IPS DF 6.9 (cell line): Measurements from ENCODE around the gene SORCS2.

Experiments used
- DNase-seq: peaks from one replicate; pipeline ENCODE4 v3.0.0-alpha.2; 2013; ENCODE audit warnings: low read depth, low spot score
- H3K27ac ChIP-seq: one replicate; pipeline ENCODE4 v1.5.1; 2013; ENCODE audit warnings: low read length, control low read depth
- H3K27me3 ChIP-seq: 2 replicates; pipeline ENCODE4 v1.6.1; 2013; ENCODE audit warnings: mild to moderate bottlenecking, low read length; ENCODE audit not compliant: control insufficient read depth, insufficient read depth
- H3K36me3 ChIP-seq: 2 replicates; pipeline ENCODE4 v1.6.1; 2013; ENCODE audit warnings: low read length; ENCODE audit not compliant: control insufficient read depth, insufficient read depth
- H3K4me1 ChIP-seq: 2 replicates; pipeline ENCODE4 v1.6.1; 2013; ENCODE audit warnings: low read length; ENCODE audit not compliant: control insufficient read depth, insufficient read depth
- H3K4me3 ChIP-seq: 2 replicates; pipeline ENCODE4 v1.5.1; 2013; ENCODE audit warnings: mild to moderate bottlenecking, low read length
- H3K9me3 ChIP-seq: 2 replicates; pipeline ENCODE4 v1.6.1; 2013; ENCODE audit warnings: low read length, inconsistent platforms; ENCODE audit not compliant: control insufficient read depth, insufficient read depth
- WGBS: extraction: QIAGEN DNeasy Blood & Tissue Kit; methylation state at CpG from one replicate; pipeline ENCODE4 v1.1.7; 2013; ENCODE audit warnings: mixed read lengths, missing lambda C conversion rate; ENCODE audit not compliant: insufficient read length, insufficient coverage; 5-methylcytosine and 5-hydroxymethylcytosine counted together

Gene SORCS2

DNA sequence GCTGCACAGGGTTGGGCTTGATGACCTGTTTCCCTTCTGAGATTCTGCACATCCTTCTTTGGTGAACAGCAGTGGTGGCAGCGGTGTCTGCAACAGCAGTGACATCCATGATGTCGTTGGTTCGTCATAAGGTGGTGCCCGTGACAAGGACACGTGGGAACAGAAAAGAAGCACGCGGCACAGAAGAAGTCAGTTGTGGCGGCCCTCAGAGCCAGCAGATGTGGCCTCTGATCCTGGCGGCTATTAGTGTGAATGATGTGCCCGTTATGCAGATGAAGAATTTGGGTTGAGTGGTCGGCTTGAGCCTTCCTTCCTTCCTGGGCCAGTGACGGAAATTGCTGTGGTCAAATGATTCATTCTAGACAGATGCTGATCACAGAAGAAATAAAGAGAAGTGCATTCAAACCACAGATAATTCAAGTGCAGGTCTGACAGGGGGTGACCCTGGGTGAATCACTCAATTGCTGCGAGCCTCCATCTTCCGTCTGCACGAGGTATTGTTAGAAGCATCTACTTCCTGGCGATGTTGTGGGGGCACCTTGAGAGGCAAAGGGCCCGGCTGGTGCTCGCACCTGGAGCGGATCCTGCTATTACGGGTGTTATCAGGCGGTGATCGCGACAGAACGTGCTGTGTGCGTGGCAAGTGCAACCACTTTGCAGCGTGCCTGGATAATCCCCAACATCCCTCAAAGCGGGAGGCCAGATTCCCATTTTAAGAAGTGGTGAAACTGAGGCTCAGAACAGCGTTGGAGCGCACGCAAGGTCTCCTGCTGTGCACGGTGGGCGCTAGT lies 457.6 kb downstream of the SORCS2 start:
- DNase-seq = no peak

DNA sequence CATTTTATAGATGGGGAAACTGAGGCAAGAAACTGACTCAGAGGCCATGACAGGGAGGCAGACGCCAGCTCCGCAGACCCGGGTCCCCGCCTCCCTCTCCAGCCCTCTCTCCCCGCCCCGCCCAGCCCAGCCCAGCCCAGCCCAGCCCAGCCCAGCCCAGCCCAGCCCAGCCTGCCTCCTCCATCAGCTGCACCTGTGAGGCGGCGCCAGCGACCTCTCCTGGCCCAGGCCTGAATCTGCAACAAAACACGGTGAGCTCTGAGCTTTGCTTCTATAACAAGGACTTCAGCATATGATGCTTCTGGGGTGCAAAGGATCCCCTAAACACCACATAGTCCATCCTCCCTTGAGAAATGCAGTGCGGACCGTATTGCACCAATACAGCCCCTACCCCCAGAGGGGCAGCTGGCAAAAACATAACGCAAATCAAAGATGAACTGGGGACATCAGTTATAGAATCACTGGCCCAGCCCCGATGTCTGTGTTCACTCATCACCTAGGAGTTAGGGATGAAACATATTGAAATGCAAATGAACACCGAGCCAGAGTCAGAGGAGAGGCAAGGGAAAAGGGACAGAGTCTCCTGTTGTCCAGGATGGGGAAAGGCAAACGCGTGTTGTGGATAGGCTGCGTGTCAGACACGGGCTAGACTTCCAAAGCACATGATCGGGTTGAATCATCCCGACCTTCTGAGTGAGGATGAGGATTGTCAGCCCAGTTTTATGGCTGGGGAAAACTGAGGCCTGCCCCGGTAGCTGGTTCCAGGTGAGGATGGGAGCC lies 458.5 kb downstream of the SORCS2 start:
- peak; percentile 57 for DNase-seq
- Histone ChIP-seq H3K27me3 (no peaks in the 10 kb centered on the region), H3K27ac (no peak overlapping the region), H3K9me3 (no peaks in the 10 kb centered on the region), H3K4me3 (no peak overlapping the region), H3K4me1 (peaks cover 10% of the 10 kb centered on the region), H3K36me3 (no peaks in the 10 kb centered on the region)
- no CpG with 5 or more reads among the region's 22 CpGs for WGBS

More for the DNA sequence above, 457.6 kb downstream of the SORCS2 start:
- no peak overlapping the region for H3K4me3 ChIP-seq
- H3K27me3 ChIP-seq = no peaks in the 10 kb centered on the region
- H3K9me3 ChIP-seq = no peaks in the 10 kb centered on the region
- no peak overlapping the region for H3K27ac ChIP-seq
- H3K36me3 ChIP-seq = no peaks in the 10 kb centered on the region
- no CpG with 5 or more reads among the region's 32 CpGs for WGBS
- H3K4me1 ChIP-seq = peaks cover 9% of the 10 kb centered on the region

DNA sequence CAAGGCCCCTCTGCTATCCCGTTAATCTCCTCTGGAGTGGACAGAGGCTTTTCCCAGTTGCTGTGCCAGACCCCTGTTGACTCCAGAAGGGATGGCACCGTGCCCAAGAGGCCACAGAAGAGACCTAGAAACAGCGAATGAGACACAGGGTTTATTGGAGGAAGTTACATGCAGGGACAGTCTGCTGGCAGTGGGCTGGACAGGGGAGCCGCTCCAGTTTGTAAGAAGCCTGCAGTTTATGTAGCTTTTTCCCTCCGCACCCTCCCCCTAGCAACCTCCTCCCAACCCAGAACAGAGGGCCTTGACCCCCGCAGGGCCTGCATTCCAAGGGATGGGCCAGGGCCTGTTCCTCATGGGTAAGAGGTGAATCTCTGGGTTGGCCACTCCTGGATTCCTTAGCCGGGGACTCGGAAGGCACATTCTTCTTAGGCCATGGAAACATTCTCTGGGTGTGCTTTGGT lies 459.2 kb downstream of the SORCS2 start:
- no CpG with 5 or more reads among the region's 8 CpGs for WGBS
- Histone ChIP-seq H3K27me3 (no peaks in the 10 kb centered on the region), H3K27ac (no peak overlapping the region), H3K9me3 (no peaks in the 10 kb centered on the region), H3K4me1 (peaks cover 10% of the 10 kb centered on the region), H3K4me3 (no peak overlapping the region), H3K36me3 (no peaks in the 10 kb centered on the region)
- no peak for DNase-seq

DNA sequence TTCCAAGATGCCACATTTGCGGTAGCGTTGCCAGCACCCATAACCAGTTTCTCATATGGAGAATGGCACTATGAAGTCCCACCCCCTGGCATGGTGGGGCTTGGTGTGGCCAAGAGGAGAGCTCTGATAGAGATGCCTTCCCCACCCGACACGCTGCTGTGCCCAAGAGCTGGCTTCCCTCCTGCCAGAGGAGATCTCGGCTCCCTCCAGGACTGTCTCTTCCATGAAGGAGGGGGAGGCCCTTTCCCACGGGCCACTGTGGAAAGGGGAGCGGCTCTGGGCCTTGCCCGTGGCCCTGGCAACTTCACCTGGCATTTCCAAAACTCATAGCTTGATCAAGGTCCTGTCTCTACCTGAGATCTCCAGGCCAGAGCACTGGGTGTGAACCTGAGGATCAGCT lies 459.7 kb downstream of the SORCS2 start:
- DNase-seq = no peak
- Histone ChIP-seq H3K27ac (no peak overlapping the region), H3K4me3 (no peak overlapping the region), H3K36me3 (no peaks in the 10 kb centered on the region), H3K4me1 (peaks cover 10% of the 10 kb centered on the region), H3K9me3 (no peaks in the 10 kb centered on the region), H3K27me3 (no peaks in the 10 kb centered on the region)
- WGBS = no CpG with 5 or more reads among the region's 8 CpGs

DNA sequence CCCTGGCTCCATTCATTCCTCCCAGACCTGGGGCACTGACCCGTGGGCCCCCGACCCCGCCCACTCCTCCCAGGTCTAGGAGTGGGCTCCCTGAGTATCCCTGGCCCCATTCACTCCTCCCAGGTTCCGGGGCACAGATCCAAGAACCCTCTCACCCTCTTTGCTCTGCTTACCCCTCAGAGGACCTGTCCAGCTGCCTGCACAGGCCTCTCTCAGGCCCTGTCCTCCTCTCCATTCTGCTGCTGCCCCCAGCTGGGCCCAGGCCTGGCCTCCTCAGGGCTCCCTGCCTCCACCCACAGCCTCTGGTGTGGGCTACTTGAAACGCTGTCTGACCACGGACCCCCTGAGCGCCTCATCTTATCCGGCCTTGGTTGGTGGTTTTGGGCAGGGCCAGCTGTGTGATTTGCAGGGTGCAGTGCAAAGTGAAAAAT lies 460.1 kb downstream of the SORCS2 start:
- no peak for DNase-seq
- no peaks in the 10 kb centered on the region for H3K27me3 ChIP-seq
- no peaks in the 10 kb centered on the region for H3K9me3 ChIP-seq
- no CpG with 5 or more reads among the region's 8 CpGs for WGBS
- H3K4me1 ChIP-seq = peaks cover 10% of the 10 kb centered on the region
- no peak overlapping the region for H3K27ac ChIP-seq
- H3K4me3 ChIP-seq = no peak overlapping the region
- H3K36me3 ChIP-seq = no peaks in the 10 kb centered on the region

DNA sequence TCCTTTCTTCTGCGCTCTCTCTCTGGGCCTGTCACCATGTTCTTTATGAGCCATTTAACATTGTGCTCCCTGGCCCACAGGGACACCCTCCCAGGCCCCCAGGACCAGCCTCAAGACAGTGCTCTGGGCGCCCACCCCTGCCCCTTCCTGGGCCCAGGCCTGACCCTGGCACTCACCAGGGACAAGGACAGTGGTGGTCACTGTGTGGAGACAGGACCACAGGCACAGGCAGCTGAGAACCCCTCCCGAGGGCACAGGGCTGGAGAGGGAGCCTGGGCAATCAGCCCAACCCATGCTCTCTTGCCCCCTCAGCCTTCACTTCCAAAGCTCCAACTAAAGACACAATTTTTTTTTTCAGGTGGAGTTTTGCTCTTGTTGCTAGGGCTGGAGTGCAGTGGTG lies 460.6 kb downstream of the SORCS2 start:
- Histone ChIP-seq H3K4me1 (peaks cover 10% of the 10 kb centered on the region), H3K4me3 (no peak overlapping the region), H3K9me3 (no peaks in the 10 kb centered on the region), H3K36me3 (no peaks in the 10 kb centered on the region), H3K27me3 (no peaks in the 10 kb centered on the region), H3K27ac (no peak overlapping the region)
- WGBS = no CpG with 5 or more reads among the region's 3 CpGs
- no peak for DNase-seq

DNA sequence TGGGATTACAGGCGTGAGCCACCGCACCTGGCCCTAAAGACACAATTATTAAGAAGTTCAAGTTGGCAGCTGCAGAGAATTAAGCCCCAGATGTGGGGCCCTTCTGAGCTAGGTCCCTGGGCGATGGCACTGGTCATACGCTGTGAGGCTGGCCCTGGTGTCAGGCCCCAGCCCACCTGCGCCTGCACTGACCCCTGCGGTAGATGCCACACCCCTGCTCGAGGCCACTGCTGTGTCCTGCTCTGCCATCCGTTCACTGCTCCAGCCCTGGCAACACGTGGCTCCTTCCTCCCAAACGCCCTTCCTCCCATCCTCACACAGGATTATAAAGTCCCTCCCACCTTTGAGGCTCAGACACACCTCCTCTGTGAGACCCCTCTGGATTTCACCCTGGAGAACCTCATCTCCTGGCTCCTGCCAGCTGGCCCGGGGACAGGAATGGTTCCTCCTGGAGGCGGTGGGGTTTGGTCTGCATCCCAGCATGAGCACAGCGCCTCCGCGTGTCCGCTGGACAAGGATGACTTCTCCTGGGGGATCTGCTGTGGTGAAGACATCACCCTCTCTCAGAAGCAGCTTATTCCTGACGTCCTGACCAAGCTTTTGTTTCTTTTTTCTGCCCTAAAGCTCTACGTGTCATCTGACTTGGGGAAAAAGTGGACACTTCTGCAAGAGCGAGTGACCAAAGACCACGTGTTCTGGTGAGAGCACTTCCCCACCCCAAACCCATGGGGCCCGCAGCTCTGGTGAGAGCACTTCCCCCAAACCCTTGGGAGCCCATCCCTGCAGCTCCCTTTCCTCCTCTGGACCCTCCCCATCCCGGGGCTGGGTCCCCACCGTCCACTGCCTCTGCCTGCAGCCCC lies 461.4 kb downstream of the SORCS2 start:
- no peak for DNase-seq
- no CpG with 5 or more reads among the region's 23 CpGs for WGBS
- H3K4me3 ChIP-seq = no peak overlapping the region
- H3K27me3 ChIP-seq = no peaks in the 10 kb centered on the region
- H3K27ac ChIP-seq = no peak overlapping the region
- H3K36me3 ChIP-seq = no peaks in the 10 kb centered on the region
- H3K4me1 ChIP-seq = peaks cover 10% of the 10 kb centered on the region
- no peaks in the 10 kb centered on the region for H3K9me3 ChIP-seq

DNA sequence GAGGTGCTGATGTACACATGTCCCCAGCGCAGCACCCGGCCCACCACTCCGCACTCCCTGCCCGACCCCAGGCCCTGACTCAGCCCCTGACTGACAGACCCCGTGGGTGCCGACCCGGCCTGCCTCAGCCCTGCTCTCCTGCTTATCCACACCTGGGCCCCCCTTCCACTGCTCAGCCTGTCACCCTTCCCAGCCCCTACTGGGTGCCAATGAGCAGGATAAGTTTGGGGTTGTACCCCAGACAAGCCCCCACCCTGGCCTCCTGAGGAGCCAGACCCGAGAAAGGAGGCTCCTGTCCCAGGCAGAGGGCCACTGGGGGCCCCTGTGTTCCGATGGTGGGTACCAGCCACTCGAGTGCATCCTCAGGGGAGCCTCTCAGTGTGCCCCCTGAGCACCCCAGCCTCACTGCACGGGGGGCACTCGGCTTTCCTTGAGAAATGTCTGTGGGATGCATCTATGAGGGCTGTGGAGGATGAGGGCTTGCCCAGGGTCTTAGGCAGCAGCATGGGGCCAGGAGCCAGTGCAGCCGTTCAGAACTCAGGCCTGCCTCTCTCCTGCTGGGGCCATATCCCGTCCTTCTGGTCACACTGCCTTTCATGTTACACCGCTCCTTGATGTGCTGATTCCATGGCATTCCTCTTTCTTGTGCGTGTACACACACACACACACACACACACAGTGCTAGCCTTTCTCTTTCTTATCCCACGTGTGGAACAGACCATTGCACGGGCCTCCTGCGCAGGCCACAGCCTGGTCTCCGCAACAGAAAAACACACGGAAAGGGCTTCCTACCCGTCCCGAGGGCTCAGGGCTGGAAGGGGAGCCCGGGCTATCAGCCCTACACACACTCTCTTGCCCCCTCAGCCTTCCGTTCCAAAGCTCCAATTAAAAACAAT lies 462.5 kb downstream of the SORCS2 start:
- Histone ChIP-seq H3K27me3 (no peaks in the 10 kb centered on the region), H3K4me3 (no peak overlapping the region), H3K36me3 (no peaks in the 10 kb centered on the region), H3K27ac (no peak overlapping the region), H3K9me3 (no peaks in the 10 kb centered on the region), H3K4me1 (peaks cover 10% of the 10 kb centered on the region)
- no CpG with 5 or more reads among the region's 25 CpGs for WGBS
- DNase-seq = no peak

DNA sequence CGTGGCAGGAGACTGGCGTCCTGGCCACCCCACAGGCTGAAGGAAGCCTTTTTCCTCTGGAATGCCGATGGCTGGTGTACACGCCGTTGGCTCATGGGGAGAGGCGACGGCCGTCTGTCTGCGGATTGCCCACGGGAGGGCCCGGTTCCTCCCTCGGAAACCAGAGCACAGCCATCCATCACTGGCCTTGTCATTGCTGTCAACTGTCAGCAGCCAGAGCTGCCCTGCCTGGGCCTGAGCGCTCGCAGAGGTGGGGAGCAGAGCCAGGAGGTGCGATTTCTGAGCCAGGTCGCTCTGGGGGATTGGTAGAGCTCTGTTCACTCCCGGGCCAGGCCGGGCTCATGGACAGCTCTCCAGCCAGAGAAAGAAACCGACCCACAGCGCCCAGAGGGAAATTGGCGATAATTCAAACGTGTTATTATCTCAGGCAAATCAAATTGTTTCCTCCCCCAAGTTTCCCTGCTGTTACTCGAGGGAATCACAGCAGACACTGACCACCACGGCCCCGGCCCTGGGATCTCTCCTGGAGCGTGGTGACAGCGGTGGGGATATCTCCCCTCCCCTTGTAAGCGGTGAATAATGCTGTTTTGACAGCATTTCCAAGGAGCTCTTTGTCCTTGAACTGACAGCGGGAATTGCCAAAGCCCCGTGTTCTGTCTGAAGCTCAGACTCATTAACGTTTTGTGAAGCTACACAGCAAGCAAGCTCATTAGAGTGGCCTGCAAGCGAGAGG lies 463.3 kb downstream of the SORCS2 start:
- Histone ChIP-seq H3K9me3 (no peaks in the 10 kb centered on the region), H3K27ac (no peak overlapping the region), H3K27me3 (no peaks in the 10 kb centered on the region), H3K36me3 (no peaks in the 10 kb centered on the region), H3K4me1 (peaks cover 10% of the 10 kb centered on the region), H3K4me3 (no peak overlapping the region)
- no peak for DNase-seq
- no CpG with 5 or more reads among the region's 32 CpGs for WGBS
